SU-DHL-6 (cell line): ENCODE measurements around the gene ZFYVE1.

Experiments
- EZH2phosphoT487 ChIP-seq: fragments of 200-600 bp; sonication (generic), shearing (Covaris generic); conservative IDR thresholded peaks from 2 replicates; pipeline ENCODE4 v1.6.1; 2018; ENCODE audit warnings: mild to moderate bottlenecking, antibody characterized with exemption, low read length, moderate library complexity, mixed read lengths
- TF ChIP-seq, protein P1 (sequence below): fragments of 200-600 bp; sonication (generic); IDR thresholded peaks from one replicate; pipeline ENCODE4 v1.5.1; 2017; ENCODE audit warnings: antibody characterized with exemption, mild to moderate bottlenecking, low read length, moderate library complexity; ENCODE audit not compliant: insufficient read depth, poor library complexity, severe bottlenecking

DNA sequence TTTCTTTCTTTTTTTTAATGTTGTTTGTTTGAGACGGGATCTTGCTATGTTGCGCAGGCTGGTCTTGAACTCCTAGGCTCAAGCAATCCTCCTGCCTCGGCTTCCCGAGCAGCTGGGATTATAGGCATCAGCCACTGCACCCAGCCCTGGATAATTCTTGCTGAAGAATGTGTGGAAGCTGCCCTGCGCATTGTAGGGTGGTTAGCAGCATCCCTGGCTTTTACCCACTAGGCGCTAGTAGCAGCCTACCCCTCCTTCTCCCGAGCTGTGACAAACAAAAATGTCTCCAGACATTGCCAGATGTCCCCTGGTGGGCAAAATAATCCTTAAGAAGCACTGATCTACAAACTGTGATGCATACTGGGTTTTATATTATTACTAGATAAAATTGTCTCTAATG is 94.0 kb downstream of the ZFYVE1 start:
- TF ChIP-seq, protein P1, sequence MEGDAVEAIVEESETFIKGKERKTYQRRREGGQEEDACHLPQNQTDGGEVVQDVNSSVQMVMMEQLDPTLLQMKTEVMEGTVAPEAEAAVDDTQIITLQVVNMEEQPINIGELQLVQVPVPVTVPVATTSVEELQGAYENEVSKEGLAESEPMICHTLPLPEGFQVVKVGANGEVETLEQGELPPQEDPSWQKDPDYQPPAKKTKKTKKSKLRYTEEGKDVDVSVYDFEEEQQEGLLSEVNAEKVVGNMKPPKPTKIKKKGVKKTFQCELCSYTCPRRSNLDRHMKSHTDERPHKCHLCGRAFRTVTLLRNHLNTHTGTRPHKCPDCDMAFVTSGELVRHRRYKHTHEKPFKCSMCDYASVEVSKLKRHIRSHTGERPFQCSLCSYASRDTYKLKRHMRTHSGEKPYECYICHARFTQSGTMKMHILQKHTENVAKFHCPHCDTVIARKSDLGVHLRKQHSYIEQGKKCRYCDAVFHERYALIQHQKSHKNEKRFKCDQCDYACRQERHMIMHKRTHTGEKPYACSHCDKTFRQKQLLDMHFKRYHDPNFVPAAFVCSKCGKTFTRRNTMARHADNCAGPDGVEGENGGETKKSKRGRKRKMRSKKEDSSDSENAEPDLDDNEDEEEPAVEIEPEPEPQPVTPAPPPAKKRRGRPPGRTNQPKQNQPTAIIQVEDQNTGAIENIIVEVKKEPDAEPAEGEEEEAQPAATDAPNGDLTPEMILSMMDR, result no peak
- no peak for TF ChIP-seq EZH2phosphoT487
